PC-3 (cell line): Measurements from ENCODE around the gene GABRG3. TPM values are rescaled to one million over a fixed set of nuclear protein-coding genes. Genes with fewer than 3 reads are reported as not detected.

Experiments used
- ATAC-seq: fragments of 200-7000 bp; cut with Tn5 transposase; 2 replicates; pipeline ENCODE4 v1.9.1; 2020; ENCODE audit warnings: mild to moderate bottlenecking, moderate library complexity
- BruUV-seq: library from RNA; stranded (reverse); fragments of 400-500 nt; replicated peaks from 2 replicates; lab custom pipeline; 2021; lab: Mats Ljungman, UMichigan
- CTCF ChIA-PET: fragments of 300-600 bp; sonication (Branson Sonifier 250); formaldehyde crosslinking; loops from one replicate; lab custom pipeline; 2022; ENCODE audit warnings: antibody characterized with exemption; lab: Charles Lee
- POLR2A ChIA-PET: fragments of 300-600 bp; sonication (Branson Sonifier 250); formaldehyde crosslinking; loops from one replicate; lab custom pipeline; 2022; ENCODE audit warnings: antibody characterized with exemption; ENCODE audit not compliant: unreplicated experiment; lab: Charles Lee
- DNase-seq: peaks from one replicate; pipeline ENCODE4 v3.0.0-alpha.2; 2015
- H2AFZ ChIP-seq: fragments of 300-600 bp; sonication (generic); 2 replicates; pipeline ENCODE4 v1.6.0; 2016; ENCODE audit warnings: antibody characterized with exemption, low read length
- H3F3A ChIP-seq: fragments of 300-600 bp; sonication (generic); one replicate; pipeline ENCODE4 v1.6.0; 2017; ENCODE audit warnings: antibody characterized with exemption, low read length, control low read depth, mild to moderate bottlenecking; ENCODE audit not compliant: unreplicated experiment
- H3K27ac ChIP-seq: fragments of 300-600 bp; sonication (generic); 2 replicates; pipeline ENCODE4 v1.5.1; 2016; ENCODE audit warnings: mild to moderate bottlenecking, low read length
- H3K27me3 ChIP-seq: fragments of 300-600 bp; sonication (generic); 2 replicates; pipeline ENCODE4 v1.6.1; 2016; ENCODE audit warnings: low read length, mixed read lengths
- H3K36me3 ChIP-seq: fragments of 300-600 bp; sonication (generic); 2 replicates; pipeline ENCODE4 v1.6.1; 2016; ENCODE audit warnings: low read depth, mixed run types, low read length, mixed read lengths
- H3K4me1 ChIP-seq: fragments of 300-600 bp; sonication (generic); 2 replicates; pipeline ENCODE4 v1.5.1; 2016; ENCODE audit warnings: low read length; ENCODE audit not compliant: insufficient read depth
- H3K4me2 ChIP-seq: fragments of 300-600 bp; sonication (generic); 2 replicates; pipeline ENCODE4 v1.6.0; 2016; ENCODE audit warnings: low read length
- H3K4me3 ChIP-seq: fragments of 300-600 bp; sonication (generic); 2 replicates; pipeline ENCODE4 v1.5.1; 2016; ENCODE audit warnings: mild to moderate bottlenecking, low read length, mixed read lengths
- H3K79me2 ChIP-seq: fragments of 300-600 bp; sonication (generic); 2 replicates; pipeline ENCODE4 v1.6.1; 2017; ENCODE audit warnings: low read length, mixed read lengths
- H3K9ac ChIP-seq: fragments of 300-600 bp; sonication (generic); 2 replicates; pipeline ENCODE4 v1.6.0; 2016; ENCODE audit warnings: mild to moderate bottlenecking, low read length
- H3K9me2 ChIP-seq: fragments of 300-600 bp; sonication (generic); replicated peaks from 2 replicates; pipeline ENCODE4 v1.6.1; 2016; ENCODE audit warnings: mixed run types, low read length, mixed read lengths
- H3K9me3 ChIP-seq: fragments of 300-600 bp; sonication (generic); 2 replicates; pipeline ENCODE4 v1.6.1; 2016; ENCODE audit warnings: low read length, mixed read lengths
- H4K20me1 ChIP-seq: fragments of 300-600 bp; sonication (generic); 2 replicates; pipeline ENCODE4 v1.6.1; 2016; ENCODE audit warnings: low read length, mixed read lengths
- CTCF ChIP-seq: fragments of 300-600 bp; sonication (generic); conservative IDR thresholded peaks from 2 replicates; pipeline ENCODE4 v1.5.1; 2017; ENCODE audit warnings: antibody characterized with exemption, low read depth, mild to moderate bottlenecking, low read length
- EZH2 ChIP-seq: fragments of 300-600 bp; sonication (generic); IDR thresholded peaks from one replicate; pipeline ENCODE4 v1.6.1; 2017; ENCODE audit warnings: antibody characterized with exemption, mild to moderate bottlenecking, low read length; ENCODE audit not compliant: unreplicated experiment
- EZH2phosphoT487 ChIP-seq: fragments of 300-600 bp; sonication (generic); IDR thresholded peaks from 2 replicates; pipeline ENCODE4 v1.6.1; 2018; ENCODE audit warnings: mild to moderate bottlenecking, antibody characterized with exemption, low read length, borderline replicate concordance
- intact Hi-C: fragments of 100-400 bp; cut with micrococcal nuclease; formaldehyde crosslinking; loops from 2 replicates; pipeline ENCODE4 v1.9.0; 2023
- total RNA-seq: library from RNA; depleted of rRNA; stranded (reverse); fragments of >200 nt; gene quantifications from 2 replicates; pipeline ENCODE4 v1.2.3, GENCODE V29; 2014

GABRG3 gene
- total RNA-seq, 1 experiment from 2014 or later: 0.11 TPM

GRCh38 chr15:27485265-27485664, 514.3 kb downstream of the GABRG3 start:
- peaks cover 24% of the 10 kb centered on the region; the same call in 1 of the 2 replicates for H3K9me3 ChIP-seq
- CTCF ChIA-PET: no interaction called here

GRCh38 chr15:27486051-27486450, 515.1 kb downstream of the GABRG3 start:
- DNase-seq (no peak), ATAC-seq (no peak)
- no peak overlapping the region for H3K27ac ChIP-seq
- no peak overlapping the region for H3K9ac ChIP-seq
- no peaks in the 10 kb centered on the region for H4K20me1 ChIP-seq
- H3F3A ChIP-seq: no peaks in the 10 kb centered on the region
- no peaks in the 10 kb centered on the region for H3K27me3 ChIP-seq
- CTCF ChIA-PET: no interaction called here
- no peaks in the 10 kb centered on the region for H3K79me2 ChIP-seq
- no peaks in the 10 kb centered on the region for H3K9me2 ChIP-seq
- POLR2A ChIA-PET: no interaction called here
- peaks cover 24% of the 10 kb centered on the region; the same call in 1 of the 2 replicates for H3K9me3 ChIP-seq
- BruUV-seq: no TSS peak
- no peak overlapping the region for H2AFZ ChIP-seq
- no peaks in the 10 kb centered on the region for H3K36me3 ChIP-seq
- TF ChIP-seq EZH2phosphoT487 (no peak), CTCF (no peak), EZH2 (no peak)
- H3K4me2 ChIP-seq: no peak overlapping the region
- H3K4me1 ChIP-seq: no peaks in the 10 kb centered on the region
- H3K4me3 ChIP-seq: no peak overlapping the region
- intact Hi-C loops: no loop called here

More at GRCh38 chr15:27485265-27485664, 514.3 kb downstream of the GABRG3 start:
- Histone ChIP-seq H3F3A (no peaks in the 10 kb centered on the region), H2AFZ (no peak overlapping the region), H3K9me2 (no peaks in the 10 kb centered on the region), H3K79me2 (no peaks in the 10 kb centered on the region), H3K27ac (no peak overlapping the region), H3K27me3 (no peaks in the 10 kb centered on the region), H3K4me3 (no peak overlapping the region), H3K4me2 (no peak overlapping the region), H3K36me3 (no peaks in the 10 kb centered on the region), H3K9ac (no peak overlapping the region), H3K4me1 (no peaks in the 10 kb centered on the region), H4K20me1 (no peaks in the 10 kb centered on the region)
- no peak for ATAC-seq
- TF ChIP-seq EZH2phosphoT487 (no peak), CTCF (no peak), EZH2 (no peak)
- no TSS peak for BruUV-seq
- POLR2A ChIA-PET: no interaction called here
- intact Hi-C loops: no loop called here
- DNase-seq: no peak

DNA sequence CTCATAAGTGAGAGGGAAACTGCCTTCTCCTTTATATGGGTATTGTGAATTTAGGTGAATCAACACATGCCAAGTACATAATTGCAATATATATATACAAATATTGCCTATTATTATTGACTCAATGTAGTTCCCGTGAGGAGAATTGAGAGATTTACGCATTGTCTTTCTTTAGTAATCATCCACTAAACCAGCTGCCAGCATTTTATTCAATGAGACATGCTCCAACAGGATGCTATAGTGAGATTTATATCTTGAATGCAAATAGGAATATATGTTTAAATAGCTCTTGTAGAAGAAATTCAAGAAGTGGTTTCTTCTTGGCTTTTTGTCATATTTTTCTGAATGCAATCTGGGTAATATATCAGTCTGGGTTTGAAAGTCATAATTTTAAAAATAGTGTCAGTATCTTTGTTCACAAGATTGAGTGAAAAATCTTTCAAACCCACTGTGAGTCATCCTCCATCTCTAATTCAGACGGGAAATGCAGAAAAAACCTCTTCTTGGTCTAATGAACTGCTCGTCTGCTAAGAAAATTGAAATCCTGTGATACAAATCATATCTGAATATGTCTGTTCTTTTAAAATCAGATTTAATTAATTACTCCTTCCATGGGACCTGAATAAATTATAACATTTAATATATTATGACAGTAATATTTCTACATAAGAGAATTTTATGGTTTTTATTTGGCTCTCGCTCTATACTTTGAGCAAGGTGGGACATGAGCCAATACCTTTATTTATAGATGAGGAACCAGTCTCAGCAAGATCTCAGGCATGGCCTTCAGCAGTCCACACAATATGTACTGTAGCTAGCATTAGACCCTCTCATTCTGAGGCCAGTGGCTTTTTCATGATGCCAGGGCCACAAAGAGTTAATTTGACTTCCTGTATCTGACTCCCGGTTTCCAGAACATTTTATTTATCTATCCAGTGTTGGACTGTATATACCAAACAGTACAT, 516.0 kb downstream of the GABRG3 start:
- no peak for ATAC-seq
- TF ChIP-seq EZH2phosphoT487 (no peak), EZH2 (no peak), CTCF (no peak)

More for the DNA sequence above, 516.0 kb downstream of the GABRG3 start:
- H3K9me2 ChIP-seq: no peaks in the 10 kb centered on the region
- no peak overlapping the region for H2AFZ ChIP-seq
- POLR2A ChIA-PET: no interaction called here
- no peaks in the 10 kb centered on the region for H4K20me1 ChIP-seq
- no peaks in the 10 kb centered on the region for H3F3A ChIP-seq
- DNase-seq: no peak
- H3K4me2 ChIP-seq: no peak overlapping the region
- no peaks in the 10 kb centered on the region for H3K27me3 ChIP-seq
- H3K27ac ChIP-seq: no peak overlapping the region
- no peaks in the 10 kb centered on the region for H3K79me2 ChIP-seq
- intact Hi-C loops: no loop called here
- peaks cover 19% of the 10 kb centered on the region; the same call in 1 of the 2 replicates for H3K9me3 ChIP-seq
- CTCF ChIA-PET: no interaction called here
- H3K36me3 ChIP-seq: no peaks in the 10 kb centered on the region
- H3K9ac ChIP-seq: no peak overlapping the region
- no peak overlapping the region for H3K4me3 ChIP-seq
- BruUV-seq: no TSS peak
- H3K4me1 ChIP-seq: no peaks in the 10 kb centered on the region
